GM18868 (cell line): Measurements from ENCODE around the gene CDK9.
A peak's percentile ranks its signal among the peaks of the same experiment; 100 is the strongest.

Source experiments
- ATAC-seq: cut with Tn5 transposase; IDR thresholded peaks from one replicate; pipeline ENCODE4 v1.9.1; 2021; ENCODE audit warnings: mild to moderate bottlenecking, moderate library complexity; ENCODE audit not compliant: unreplicated experiment

Gene CDK9

DNA sequence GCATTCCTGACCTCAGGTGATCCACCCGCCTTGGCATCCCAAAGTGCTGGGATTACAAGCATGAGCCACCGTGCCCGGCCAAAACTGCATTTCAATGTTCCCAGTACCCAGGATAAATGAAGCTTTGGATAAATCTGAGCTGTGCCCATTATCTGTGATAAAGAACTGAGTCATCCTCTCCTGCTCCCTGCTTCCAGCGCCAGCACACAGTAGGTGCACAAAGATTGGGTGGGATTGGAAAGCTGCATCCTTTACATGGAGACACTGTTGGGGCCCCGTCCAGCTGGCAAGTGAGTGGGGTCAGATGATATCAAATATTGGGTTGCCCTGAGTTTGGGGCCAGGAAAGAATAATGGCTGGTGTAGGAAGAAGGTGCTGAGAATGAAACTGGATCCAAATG is 24.8 kb upstream of the CDK9 start:
- no peak for ATAC-seq

DNA sequence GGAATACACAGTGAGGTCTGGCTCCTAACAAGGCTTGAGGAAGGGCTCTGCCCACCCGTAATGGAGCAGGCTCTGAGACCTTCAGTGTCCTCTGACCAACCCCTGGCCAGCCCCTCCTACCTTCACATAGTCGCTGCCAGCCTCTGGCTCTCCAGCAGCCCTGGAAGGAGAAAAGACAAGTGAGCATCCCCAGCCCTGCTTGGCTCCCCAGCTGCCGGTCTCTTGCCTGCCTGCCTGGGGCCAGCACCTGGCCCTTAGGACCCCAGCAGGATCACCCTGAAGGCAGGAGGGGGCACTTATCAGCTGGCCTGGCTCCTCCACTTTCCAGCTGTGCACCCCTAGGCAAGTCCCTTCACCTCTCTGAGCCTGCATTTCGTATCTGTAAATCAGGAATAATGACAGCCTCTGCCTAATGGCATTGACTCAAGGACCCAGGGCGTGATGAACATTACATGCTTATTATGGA is 24.3 kb upstream of the CDK9 start:
- no peak for ATAC-seq

DNA sequence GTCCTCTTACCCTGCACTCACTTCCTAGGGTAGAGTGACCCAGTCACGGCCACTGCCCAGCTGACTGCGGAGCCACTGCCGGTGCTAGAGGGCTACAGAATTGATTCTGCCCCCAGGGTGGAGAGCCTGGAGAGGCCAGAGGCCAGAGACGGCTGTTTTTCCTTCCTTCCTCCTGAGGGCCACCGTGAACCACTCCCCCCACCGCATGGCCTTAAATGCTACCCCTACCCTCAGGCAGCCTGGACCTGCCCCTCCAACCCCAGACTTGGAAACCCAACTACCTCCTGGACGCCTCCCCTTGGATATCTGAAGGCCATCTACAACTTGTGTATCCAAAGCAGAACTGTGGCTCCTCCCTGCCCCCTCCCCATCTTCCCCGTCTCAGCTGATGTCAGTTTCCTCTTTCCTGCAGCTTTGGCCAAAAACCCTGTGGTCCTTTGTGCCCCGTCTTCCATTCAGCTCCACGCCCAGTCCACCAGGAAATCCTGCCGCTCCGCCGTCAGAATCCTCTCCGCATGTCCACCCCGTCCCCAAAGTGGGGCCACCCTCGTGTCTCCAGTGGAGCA is 23.6 kb upstream of the CDK9 start:
- no peak for ATAC-seq

DNA sequence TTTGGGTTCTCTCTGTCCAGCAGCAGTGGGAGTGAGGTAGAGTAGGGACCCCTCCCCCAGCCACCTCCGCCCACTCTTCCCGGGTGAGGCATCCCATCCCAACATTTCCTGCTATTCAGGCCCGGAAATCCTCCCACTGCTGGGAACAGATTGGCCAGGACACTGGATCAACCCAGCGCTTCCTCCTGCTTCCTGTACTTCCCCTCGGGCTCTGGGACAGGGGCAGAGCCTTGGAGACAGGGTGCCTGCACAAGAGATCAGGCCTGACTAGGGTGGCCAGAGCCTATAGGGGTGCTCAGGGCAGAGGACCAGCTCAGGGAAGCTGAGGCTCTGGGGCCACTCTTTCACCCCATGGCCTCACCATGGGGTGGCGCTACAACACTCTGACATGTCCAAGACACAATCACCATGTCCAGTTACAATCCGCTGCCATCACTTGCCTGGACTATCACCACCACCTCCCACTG is 21.9 kb upstream of the CDK9 start:
- no peak for ATAC-seq

DNA sequence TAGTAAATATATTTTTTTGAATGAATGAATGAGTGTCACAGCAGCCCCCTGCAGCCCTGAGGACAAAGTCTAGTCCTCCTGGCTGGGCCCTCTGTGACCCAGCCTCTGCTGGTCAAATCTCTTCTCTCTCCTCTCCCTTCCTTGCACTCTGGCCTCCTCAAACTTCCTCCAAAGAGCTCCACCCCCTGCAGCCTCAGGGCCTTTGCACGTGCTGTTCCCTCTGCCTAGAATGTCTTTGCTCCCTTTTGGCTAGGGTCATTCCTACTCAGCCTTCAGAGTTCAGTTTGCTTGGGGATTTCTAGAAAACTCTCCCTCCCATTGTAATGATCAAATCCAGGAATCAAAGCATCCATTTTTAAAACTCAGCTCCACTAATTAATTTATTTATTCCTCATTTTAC is 20.4 kb upstream of the CDK9 start:
- ATAC-seq, result no peak

DNA sequence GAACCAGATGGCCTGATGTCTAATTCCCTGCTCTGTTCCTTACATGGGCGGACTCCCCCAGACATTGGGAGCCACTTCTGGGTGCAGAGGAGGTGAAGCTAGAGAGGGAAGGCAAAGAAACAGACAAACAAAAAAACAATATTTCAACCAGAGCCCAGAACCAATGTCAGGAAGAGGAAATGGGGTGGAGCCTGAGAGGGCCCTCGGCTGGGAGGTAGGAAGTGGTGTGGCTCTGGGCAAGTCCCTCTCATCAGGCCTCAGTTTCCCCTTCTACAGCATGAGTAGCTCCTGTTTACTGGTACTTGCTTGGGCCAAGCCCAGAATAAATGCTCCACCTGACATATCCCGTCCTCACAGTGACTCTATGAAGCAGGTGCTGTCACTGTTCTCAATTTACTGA is 18.4 kb upstream of the CDK9 start:
- ATAC-seq, result no peak

DNA sequence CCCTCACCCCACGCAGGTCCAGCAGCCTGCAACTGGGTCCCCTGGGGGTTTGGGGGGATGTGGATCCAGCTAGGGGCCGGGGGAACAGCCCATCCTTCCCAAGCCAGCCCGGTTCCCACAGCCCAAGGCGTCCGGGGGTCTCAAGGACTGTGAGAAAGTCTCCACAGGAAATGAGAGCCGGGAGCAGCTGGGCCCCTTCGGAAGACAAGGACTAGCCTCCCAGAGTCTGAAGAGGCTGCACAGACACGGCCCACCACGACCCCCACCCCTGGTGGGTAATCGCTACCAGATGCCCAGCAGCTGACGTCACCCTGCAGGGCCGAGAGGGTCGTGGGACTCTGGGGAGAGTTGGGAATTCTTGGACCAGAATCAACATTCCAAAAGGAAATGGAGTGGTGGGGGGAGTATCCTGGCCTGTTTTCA is 17.9 kb upstream of the CDK9 start:
- no peak for ATAC-seq

DNA sequence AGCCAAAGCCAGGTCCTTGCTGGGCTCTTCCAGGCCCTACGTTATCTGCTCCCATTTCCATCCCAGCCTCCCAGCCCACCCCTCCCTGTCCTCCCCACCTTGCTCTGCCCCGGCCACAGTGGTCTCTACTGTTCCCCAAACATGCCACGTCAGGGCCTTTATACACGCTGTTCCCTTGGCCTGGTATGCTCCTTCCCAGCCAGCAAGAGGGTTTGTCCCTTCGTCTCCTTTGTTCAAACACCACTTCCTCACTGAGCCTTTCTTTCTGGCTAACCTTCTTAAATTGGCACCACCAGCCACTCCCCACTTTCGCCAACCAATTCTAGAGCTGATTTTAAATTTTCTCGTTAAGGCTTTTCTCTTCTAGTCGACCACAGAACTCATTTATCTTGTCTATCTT is 17.1 kb upstream of the CDK9 start:
- no peak for ATAC-seq

DNA sequence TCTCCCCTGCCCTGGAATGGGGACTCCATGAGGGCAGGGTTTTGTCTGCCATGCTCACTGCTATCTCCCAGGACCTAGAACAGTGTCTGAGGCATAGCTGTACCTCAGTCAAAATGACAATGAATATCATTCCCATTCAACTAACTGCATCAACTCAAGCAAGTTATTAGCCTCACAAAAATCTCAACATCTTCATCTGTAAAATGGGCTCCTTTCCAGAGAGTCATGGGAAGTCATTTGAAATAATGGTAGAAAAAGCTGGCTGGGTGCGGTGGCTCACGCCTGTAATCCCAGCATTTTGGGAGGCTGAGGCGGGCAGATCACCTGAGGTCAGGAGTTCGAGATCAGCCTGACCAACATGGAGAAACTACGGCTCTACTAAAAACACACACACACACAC is 16.7 kb upstream of the CDK9 start:
- ATAC-seq, result no peak

DNA sequence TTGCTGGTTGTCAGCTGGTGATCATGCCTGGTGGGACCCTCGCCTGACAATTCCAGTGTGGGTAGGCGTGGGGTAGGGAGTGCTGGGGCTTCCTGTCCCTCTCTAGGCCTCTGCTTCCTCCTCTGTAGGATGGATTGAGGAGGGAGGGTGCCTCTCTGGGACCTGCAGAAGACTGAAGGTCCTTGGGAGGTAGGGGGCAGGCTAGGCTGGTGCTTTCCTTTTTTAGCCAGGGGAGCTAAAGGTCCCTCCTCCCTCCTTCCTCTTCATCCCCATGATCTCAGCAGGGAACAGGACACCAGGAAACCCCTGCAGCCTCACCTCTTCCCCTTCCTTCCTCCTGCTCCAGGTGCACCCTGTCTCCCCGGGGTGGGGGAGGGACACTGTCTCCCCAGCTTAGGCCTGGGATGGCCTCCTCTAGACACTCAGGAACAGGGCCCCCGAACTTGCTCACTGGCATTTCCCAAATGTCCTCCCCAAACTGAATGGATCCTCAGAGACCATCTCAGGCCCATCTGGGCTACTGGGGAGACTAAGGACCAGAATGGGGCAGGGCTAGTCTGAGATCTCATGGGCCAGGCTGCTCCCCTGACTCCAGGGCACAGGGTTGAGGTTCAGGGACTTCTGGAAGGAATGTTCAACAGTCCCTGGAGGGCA is 15.8 kb upstream of the CDK9 start:
- ATAC-seq, result no peak

DNA sequence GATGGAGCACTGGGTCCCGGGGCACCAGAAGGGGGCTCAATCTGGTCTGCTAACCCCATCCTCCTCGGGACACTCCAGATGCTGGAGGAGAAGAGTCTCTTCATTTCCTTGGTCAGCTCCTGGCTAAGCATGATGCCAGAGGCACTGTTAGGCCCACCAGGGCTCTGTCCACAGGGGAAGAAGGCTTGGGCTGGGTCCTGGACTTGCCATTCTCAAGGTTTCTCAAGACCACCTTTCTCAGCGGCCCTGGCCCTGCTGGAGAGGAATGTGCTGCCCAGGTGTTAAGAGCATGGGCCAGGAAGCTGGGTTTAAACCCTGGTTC is 15.3 kb upstream of the CDK9 start:
- no peak for ATAC-seq

DNA sequence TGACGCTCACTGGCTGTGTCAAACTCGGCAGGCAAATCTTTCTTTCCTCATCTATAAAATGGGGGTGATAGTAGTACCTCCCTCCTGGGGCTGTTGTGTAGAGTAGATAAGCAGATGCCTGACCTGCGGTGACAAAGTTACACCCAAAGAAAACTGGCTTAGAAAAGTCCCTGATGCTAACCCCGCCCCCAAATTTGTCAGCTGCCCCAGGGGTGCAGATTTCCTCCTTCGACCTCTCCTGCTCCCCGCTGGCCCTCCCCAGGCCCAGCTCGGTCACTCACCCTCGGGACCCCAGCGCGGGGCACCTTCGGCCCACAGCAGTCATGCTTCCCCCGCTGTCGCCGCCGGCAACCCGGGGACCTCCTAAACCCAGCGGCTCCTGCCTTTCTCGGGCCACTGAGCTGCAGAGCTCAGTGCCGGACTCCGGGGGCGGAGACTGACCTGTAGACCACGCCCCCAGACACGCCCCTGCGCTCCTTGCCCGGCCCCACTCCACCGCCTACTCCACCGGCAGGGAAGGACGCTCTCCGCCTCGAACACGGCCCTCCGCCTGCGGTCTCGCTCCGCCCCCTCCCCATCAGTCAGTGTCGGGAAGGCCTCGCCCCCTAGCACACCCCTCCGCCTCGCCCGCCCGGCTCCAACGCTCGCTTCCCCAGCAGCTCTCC is 14.8 kb upstream of the CDK9 start:
- peak; percentile 89 for ATAC-seq

DNA sequence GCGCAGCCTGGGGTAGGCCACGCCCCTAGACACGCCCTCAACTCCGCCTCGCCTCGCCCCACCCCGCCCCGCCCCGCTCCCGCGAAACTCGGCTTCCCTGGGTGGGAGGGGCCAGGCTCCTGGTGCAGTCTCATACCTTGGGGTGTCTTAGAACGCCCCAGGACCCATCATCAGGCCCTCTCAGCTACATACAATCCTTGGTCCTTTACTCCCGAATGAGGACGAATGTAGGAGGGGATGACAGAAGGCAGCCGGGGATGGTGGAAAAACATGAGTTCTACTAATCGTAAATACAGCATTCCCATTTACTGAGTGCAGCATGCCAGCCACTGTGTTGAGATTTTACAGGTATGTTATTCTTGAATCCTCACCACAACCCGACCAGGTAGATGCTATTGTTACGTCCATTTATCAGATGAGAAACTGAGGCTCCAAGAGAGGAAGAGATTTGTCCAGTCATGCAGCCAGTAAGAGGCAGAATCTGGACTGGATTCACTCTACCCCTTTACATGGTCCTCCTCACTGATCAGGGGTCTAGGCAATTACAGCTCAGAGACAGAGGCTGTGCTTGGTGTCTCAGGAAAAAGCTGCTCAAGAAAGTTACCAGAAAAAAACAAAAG is 14.2 kb upstream of the CDK9 start:
- no peak for ATAC-seq

DNA sequence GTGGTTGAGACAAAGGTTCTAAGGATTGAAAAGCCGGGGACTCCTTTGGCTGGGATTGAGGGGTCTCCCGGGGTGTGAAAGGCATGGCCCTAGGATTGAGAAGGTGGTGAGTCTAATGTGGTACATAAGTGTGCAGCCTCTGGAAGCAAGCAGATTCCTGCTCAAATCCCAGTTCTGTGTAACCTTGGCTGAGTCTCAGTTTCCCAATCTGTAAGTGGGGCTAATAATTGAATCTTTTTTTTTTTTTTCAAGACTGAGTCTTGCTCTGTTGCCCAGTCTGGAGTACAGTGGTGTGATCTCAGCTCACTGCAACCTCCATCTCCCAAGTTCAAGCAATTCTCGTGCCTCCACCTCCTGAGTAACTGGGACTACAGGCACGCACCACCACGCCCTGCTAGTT is 13.2 kb upstream of the CDK9 start:
- no peak for ATAC-seq

DNA sequence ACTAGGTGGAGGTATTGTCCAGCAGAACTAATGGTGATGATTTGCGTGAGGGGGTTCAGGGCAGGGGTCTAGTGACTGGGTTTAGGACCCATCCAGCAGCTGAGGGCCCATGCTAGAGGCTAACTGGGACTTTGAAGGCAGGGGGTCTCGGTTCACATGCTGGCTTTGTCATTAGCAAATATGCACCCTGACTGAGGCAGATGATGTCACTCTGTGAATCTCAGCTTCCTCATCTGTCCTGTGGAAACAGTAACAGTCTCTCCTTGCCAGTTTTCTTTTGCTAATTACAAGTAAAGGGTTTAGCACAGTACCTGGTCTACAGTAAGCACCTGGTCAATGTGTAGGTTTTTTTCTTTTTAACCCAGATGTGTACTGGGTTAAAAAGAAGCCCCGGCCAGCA is 12.6 kb upstream of the CDK9 start:
- no peak for ATAC-seq

DNA sequence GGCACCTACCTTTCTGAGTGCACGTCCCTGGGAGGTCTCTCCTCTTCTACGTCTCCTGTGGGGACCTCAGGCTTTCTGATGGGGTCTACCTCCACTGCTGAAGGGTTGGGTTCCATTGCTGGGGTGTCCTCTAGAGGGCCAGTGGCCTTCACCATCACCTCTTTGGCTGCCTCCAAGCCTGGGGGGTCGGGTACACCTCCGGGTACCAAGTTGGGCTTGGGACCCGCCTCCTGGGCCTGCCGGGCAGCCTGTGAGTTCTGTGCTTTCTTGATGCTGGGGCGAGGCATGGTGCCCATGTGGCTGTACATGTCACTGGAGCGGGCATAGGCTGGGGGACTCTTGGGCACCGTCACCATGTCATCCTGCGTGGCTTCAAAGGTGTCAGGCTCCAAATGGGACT is 11.9 kb upstream of the CDK9 start:
- no peak for ATAC-seq

DNA sequence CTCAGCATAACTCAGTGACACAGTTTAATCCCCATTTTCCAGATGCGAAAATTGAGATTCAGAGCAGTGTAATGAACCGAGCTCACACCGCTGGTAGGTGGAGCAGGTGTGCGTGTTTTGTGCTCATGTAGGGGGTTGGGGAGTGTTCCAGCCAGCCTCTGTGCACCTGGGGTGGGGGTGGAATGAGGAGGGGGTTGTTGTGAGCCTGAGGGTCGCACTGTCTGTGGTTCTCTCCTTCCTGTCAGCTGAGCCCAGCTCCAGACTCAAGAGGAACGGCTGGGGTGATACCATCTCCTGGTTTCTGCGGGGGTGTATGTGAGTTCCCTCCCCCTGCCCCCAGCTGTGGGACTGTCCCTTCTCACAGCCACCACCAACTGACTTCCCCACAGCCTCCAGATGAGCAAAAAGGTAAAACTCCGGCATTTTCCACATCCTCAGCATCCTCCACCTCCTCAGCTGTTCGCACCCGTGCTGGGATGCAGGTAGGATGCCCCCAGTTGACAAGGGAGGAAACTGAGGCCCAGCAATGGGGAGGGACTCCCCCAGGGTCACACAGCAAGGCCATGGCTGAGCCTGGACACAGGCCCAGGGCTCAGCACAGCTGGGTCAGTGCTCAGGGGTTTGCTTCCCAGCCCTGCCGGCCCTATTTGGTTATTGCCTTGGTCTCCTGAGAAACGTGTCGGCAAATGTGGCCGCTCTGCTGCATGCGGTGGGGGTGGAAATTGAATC is 9.5 kb upstream of the CDK9 start:
- no peak for ATAC-seq

DNA sequence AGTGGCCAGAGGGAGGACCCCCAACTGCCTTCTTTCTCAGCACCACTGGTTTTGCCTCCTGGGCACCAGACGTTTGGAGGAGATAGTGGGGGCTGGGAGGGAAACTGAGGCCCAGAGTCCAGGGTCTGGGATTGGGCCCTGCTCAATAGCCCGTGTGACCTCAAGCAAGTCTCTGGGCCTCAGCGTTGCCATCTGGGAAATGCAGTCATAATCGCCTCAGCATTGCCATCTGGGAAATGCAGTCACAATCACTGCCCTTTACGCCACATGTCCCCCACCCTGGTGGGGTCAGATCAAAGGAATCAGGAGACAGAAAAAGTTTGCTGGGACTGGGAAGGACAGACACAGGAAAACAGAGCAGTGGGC is 8.9 kb upstream of the CDK9 start:
- no peak for ATAC-seq

DNA sequence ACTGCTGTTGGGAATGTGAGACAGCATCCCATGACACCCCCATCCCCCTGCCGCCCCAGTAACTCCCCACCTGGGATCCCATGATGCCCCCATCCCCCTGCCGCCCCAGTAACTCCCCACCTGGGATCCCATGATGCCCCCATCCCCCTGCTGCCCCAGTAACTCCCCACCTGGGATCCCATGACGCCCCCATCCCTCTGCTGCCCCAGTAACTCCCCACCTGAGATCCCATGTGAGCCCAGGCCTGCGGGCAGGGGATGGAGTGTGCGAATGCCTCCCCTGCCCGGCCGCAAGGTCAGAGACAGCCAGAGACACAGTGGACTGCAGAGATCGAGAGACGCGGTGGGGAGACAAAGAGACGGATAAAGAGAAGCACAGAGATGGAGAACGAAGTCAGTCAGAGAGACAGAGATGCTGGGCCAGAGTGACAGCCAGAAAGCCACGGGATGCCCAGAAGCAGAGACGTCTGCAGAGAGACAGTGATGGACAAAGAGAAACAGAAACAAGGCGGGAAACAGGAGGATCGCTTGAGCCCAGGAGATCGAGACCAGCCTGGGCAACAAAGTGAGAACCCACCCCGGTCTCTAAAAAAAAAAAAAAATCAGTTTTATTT is 8.4 kb upstream of the CDK9 start:
- ATAC-seq, result no peak

DNA sequence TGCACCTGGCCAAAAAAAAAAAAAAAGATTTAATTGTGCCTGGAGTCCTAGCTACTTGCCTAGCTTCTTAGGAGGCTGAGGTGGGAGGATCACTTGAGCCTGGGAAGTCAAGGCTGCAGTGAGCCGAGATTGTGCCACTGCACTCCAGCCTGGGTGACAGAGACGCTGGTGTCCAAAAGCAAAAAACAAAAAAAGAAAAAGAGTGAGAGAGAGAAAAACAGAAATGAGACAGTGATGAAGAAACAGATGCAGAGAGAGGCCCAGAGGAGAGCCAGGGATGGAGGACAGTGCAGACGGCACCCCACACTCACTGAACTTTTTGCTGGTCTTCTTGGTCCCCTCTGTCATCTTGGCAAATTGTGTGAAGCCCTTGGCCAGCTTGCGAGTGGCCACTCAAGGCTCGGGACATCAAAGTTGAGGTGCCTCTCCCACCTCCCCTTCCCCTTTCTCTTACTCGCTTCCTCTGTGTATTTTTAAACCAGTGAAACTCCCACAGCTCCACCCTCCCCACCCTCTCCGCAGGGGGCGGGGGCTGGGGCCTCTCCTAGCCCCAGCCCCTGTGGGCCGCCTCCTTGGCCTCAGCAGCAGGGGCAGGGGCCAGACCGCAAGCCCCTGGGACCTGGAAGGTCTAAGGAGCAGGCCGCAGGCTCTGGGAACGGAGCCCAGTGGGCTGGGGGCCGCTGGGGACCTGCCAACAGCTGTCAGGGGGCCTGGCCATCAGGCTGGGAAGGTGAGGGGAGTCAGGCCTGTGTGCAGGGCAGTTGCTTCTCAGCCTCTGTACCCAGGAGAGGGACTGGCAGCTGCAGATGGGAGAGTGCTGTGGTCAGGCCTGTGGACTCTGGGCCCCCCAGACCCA is 7.3 kb upstream of the CDK9 start, which contains the start of gene SH2D3C:
TSS of gene SH2D3C (minus strand) at position 387 of the 856 bp plus-strand sequence. CDS start at position 348, 39 bp downstream.
- peak; percentile 33 for ATAC-seq
